IMR-90 (cell line): ENCODE data around the gene OR6B3. TPM values are rescaled to one million over a fixed set of nuclear protein-coding genes. Genes with fewer than 3 reads are reported as not detected.

ENCODE experiments used
- ATAC-seq: fragments of 200-7000 bp; cut with Tn5 transposase; 2 replicates; pipeline ENCODE4 v1.9.1; 2020; ENCODE audit warnings: low read depth, mild to moderate bottlenecking, moderate library complexity
- BruUV-seq: library from RNA; stranded (reverse); fragments of 400-500 nt; replicated peaks from 2 replicates; lab custom pipeline; 2021; lab: Mats Ljungman, UMichigan
- CTCF ChIA-PET: fragments of 300-600 bp; formaldehyde crosslinking; extraction: SDS; loops from one replicate; lab custom pipeline; 2021; ENCODE audit warnings: antibody characterized with exemption; lab: Yijun Ruan, JAX
- POLR2A ChIA-PET: fragments of 300-600 bp; sonication (Branson Sonifier 250); formaldehyde crosslinking; loops from one replicate; lab custom pipeline; 2022; ENCODE audit warnings: antibody characterized with exemption; ENCODE audit not compliant: unreplicated experiment; lab: Charles Lee
- DNase-seq: peaks from one replicate; pipeline ENCODE4 v3.0.0; 2013
- H2AFZ ChIP-seq: replicated peaks from 2 replicates; pipeline ENCODE3; 2013; ENCODE audit warnings: low read length, mild to moderate bottlenecking; ENCODE audit not compliant: poor library complexity
- H2AK5ac ChIP-seq: 2 replicates; pipeline ENCODE4 v1.6.1; 2013; ENCODE audit warnings: low read depth, low read length, inconsistent platforms
- H2AK9ac ChIP-seq: replicated peaks from 2 replicates; pipeline ENCODE3; 2013; ENCODE audit warnings: mild to moderate bottlenecking, low read depth, low read length, moderate library complexity; ENCODE audit not compliant: poor library complexity
- H2BK120ac ChIP-seq: 2 replicates; pipeline ENCODE4 v1.6.1; 2013; ENCODE audit warnings: low read depth, low read length, inconsistent platforms
- H2BK15ac ChIP-seq: 3 replicates; pipeline ENCODE4 v1.6.1; 2013; ENCODE audit warnings: low read depth, low read length, inconsistent platforms
- H2BK20ac ChIP-seq: 2 replicates; pipeline ENCODE4 v1.6.1; 2013; ENCODE audit warnings: low read depth, mild to moderate bottlenecking, inconsistent platforms, low read length, moderate library complexity
- H2BK5ac ChIP-seq: 2 replicates; pipeline ENCODE4 v1.6.1; 2013; ENCODE audit warnings: mild to moderate bottlenecking, low read depth, low read length, inconsistent platforms; ENCODE audit not compliant: poor library complexity, severe bottlenecking
- H3K14ac ChIP-seq: replicated peaks from 2 replicates; pipeline ENCODE4 v1.6.1; 2013; ENCODE audit warnings: low read depth, low read length, inconsistent platforms
- H3K18ac ChIP-seq: 2 replicates; pipeline ENCODE4 v1.6.1; 2013; ENCODE audit warnings: low read depth, low read length, control low read depth
- H3K23ac ChIP-seq: 2 replicates; pipeline ENCODE4 v1.6.1; 2013; ENCODE audit warnings: low read depth, low read length, inconsistent platforms
- H3K27ac ChIP-seq: 2 replicates; pipeline ENCODE4 v1.5.1; 2013; ENCODE audit warnings: mild to moderate bottlenecking, control low read depth, low read length; ENCODE audit not compliant: insufficient read depth
- H3K27me3 ChIP-seq: 2 replicates; pipeline ENCODE4 v1.6.1; 2013; ENCODE audit warnings: low read length; ENCODE audit not compliant: control insufficient read depth, insufficient read depth
- H3K36me3 ChIP-seq: 2 replicates; pipeline ENCODE4 v1.6.1; 2013; ENCODE audit warnings: low read length, mixed read lengths; ENCODE audit not compliant: control insufficient read depth, insufficient read depth
- H3K4ac ChIP-seq: 2 replicates; pipeline ENCODE4 v1.6.1; 2013; ENCODE audit warnings: low read depth, low read length, inconsistent platforms
- H3K4me1 ChIP-seq: 2 replicates; pipeline ENCODE4 v1.6.1; 2013; ENCODE audit warnings: low read length, mixed read lengths; ENCODE audit not compliant: control insufficient read depth, insufficient read depth
- H3K4me2 ChIP-seq: 2 replicates; pipeline ENCODE4 v1.6.1; 2013; ENCODE audit warnings: low read depth, mild to moderate bottlenecking, control low read depth, low read length, moderate library complexity
- H3K4me3 ChIP-seq: 2 replicates; pipeline ENCODE4 v1.5.1; 2013; ENCODE audit warnings: low read depth, mild to moderate bottlenecking, control low read depth, low read length, moderate library complexity; ENCODE audit not compliant: insufficient read depth
- H3K56ac ChIP-seq: 2 replicates; pipeline ENCODE4 v1.6.1; 2013; ENCODE audit warnings: low read length, inconsistent platforms; ENCODE audit not compliant: insufficient read depth; ENCODE audit errors: extremely low read depth
- H3K79me1 ChIP-seq, 2 experiments: 2 replicates each; pipeline ENCODE4 v1.6.1; 2013; ENCODE audit warnings: low read length in 2 of 2, inconsistent platforms in 1 of 2, low read depth in 1 of 2
- H3K9ac ChIP-seq: 2 replicates; pipeline ENCODE4 v1.6.1; 2013; ENCODE audit warnings: low read depth, low read length, control low read depth
- H3K9me1 ChIP-seq: 2 replicates; pipeline ENCODE4 v1.6.1; 2013; ENCODE audit warnings: low read length, inconsistent platforms; ENCODE audit not compliant: insufficient read depth
- H3K9me3 ChIP-seq: 2 replicates; pipeline ENCODE4 v1.6.1; 2013; ENCODE audit warnings: low read length; ENCODE audit not compliant: control insufficient read depth, insufficient read depth
- H4K20me1 ChIP-seq: 2 replicates; pipeline ENCODE4 v1.6.1; 2013; ENCODE audit warnings: low read length, inconsistent platforms; ENCODE audit not compliant: insufficient read depth
- H4K5ac ChIP-seq: 2 replicates; pipeline ENCODE4 v1.6.1; 2013; ENCODE audit warnings: mild to moderate bottlenecking, low read depth, low read length, control low read depth
- H4K8ac ChIP-seq, 2 experiments: 2 replicates each; pipeline ENCODE4 v1.6.1; 2013; ENCODE audit warnings: low read depth in 2 of 2, low read length in 2 of 2, control low read depth in 1 of 2, inconsistent platforms in 1 of 2
- H4K91ac ChIP-seq: 2 replicates; pipeline ENCODE4 v1.6.1; 2013; ENCODE audit warnings: low read depth, low read length, inconsistent platforms; ENCODE audit not compliant: insufficient read depth
- BHLHE40 ChIP-seq: fragments of 150-350 bp; IDR thresholded peaks from 2 replicates; pipeline ENCODE4 v1.6.1; 2016; ENCODE audit warnings: mild to moderate bottlenecking, low read depth, low read length
- CEBPB ChIP-seq: IDR thresholded peaks from 2 replicates; pipeline ENCODE4 v1.6.1; 2012; ENCODE audit warnings: low read depth, low read length, improper control_type of control experiment
- MAFK ChIP-seq: IDR thresholded peaks from 2 replicates; pipeline ENCODE4 v1.6.1; 2012; ENCODE audit warnings: low read depth, low read length, improper control_type of control experiment
- MAZ ChIP-seq: IDR thresholded peaks from 2 replicates; pipeline ENCODE4 v1.6.1; 2012; ENCODE audit warnings: low read depth, mild to moderate bottlenecking, low read length, improper control_type of control experiment, moderate library complexity, borderline replicate concordance
- NFE2L2 ChIP-seq: fragments of 150-350 bp; IDR thresholded peaks from 2 replicates; pipeline ENCODE4 v1.6.1; 2016; ENCODE audit warnings: low read depth, mild to moderate bottlenecking, low read length
- POLR2A ChIP-seq: IDR thresholded peaks from 2 replicates; pipeline ENCODE4 v1.6.1; 2012; ENCODE audit warnings: mild to moderate bottlenecking, low read depth, low read length
- RCOR1 ChIP-seq: IDR thresholded peaks from 2 replicates; pipeline ENCODE4 v1.6.1; 2012; ENCODE audit warnings: mild to moderate bottlenecking, low read length, improper control_type of control experiment; ENCODE audit not compliant: insufficient replicate concordance
- WGBS, 2 experiments: methylation state at CpG; one replicate each; pipeline versions ENCODE4 v1.1.5 to v1.1.7; 2013; ENCODE audit warnings: missing lambda C conversion rate in 2 of 2; ENCODE audit not compliant: insufficient read length in 1 of 2; ENCODE audit errors: extremely low coverage in 2 of 2; 5-methylcytosine and 5-hydroxymethylcytosine counted together
- dilution Hi-C: fragments of 300-500 bp; cut with HindIII; formaldehyde crosslinking; loops from one replicate; pipeline ENCODE4 v1.14.3; 2018; ENCODE audit warnings: low sequenced_read_pairs; ENCODE audit not compliant: unreplicated experiment
- in situ Hi-C: fragments of 300-500 bp; cut with MboI; formaldehyde crosslinking; loops from 3 replicates; pipeline ENCODE4 v1.14.3; 2019; ENCODE audit warnings: low sequenced_read_pairs, inconsistent platforms, mixed read lengths
- intact Hi-C: fragments of 100-400 bp; cut with micrococcal nuclease; formaldehyde crosslinking; loops from 2 replicates; pipeline ENCODE4 v1.10.0; 2022
- polyA plus RNA-seq, 3 experiments: library from polyadenylated mRNA; depleted of rRNA; stranded (reverse); fragments of >200 nt; gene quantifications; 2 replicates each; pipeline ENCODE4 v1.2.3, GENCODE V29; 2012; ENCODE audit warnings: low replicate concordance in 1 of 3
- total RNA-seq: library from RNA; depleted of rRNA; stranded (reverse); fragments of >200 nt; gene quantifications from 2 replicates; pipeline ENCODE4 v1.2.3, GENCODE V29; 2012

The OR6B3 gene
- total and polyA plus RNA-seq, 2 of the 4 experiments (the other 2 are of a cell fraction) = not detected

- Histone ChIP-seq H3K36me3 (peaks cover 50% of the 10 kb centered on the region), H3K9me1 (no peaks in the 10 kb centered on the region), H3K4ac (no peak overlapping the region), H3K4me2 (no peak overlapping the region), H3K23ac (no peak overlapping the region), H2BK120ac (no peak overlapping the region), H3K9ac (no peak overlapping the region), H3K4me1 (no peaks in the 10 kb centered on the region), H4K8ac (no peak overlapping the region), H3K56ac (no peak overlapping the region), H3K27ac (no peak overlapping the region), H2BK15ac (no peak overlapping the region), H3K18ac (no peak overlapping the region), H2AFZ (no peak overlapping the region), H3K14ac (no peak overlapping the region), H3K27me3 (no peaks in the 10 kb centered on the region), H2BK20ac (no peak overlapping the region), H2AK5ac (no peak overlapping the region), H4K20me1 (no peaks in the 10 kb centered on the region; the same call in none of the 2 replicates), H2AK9ac (no peak overlapping the region), H3K4me3 (no peak overlapping the region), H4K91ac (no peak overlapping the region), H3K79me1 (peaks cover 4 to 13% of the 10 kb centered on the region in 2 experiments; a peak in 3 of 4 replicates), H2BK5ac (no peak overlapping the region), H4K5ac (no peak overlapping the region), H3K9me3 (no peaks in the 10 kb centered on the region)
- in situ Hi-C loops (no loop called here), dilution Hi-C loops (no loop called here), intact Hi-C loops (no loop called here)
- ChIA-PET CTCF (interaction anchor here (1.0 kb wide), 1 partner anchor 9 kb away, joined by 3 read pairs; no protein-coding TSS in a partner anchor), POLR2A (no interaction called here)
- ATAC-seq (no peak), DNase-seq (no peak)
- TF ChIP-seq NFE2L2 (no peak), BHLHE40 (no peak), MAFK (no peak), MAZ (no peak), CEBPB (peak; percentile 41), RCOR1 (no peak), POLR2A (no peak)
- BruUV-seq = no TSS peak
- WGBS, 2 experiments = 90% methylated on average over 4 of the region's 11 CpGs; no CpG with 5 or more reads in 1 of the 2 experiments
Measured at GRCh38 chr2:240000671-240001070, 52.6 kb downstream of the OR6B3 start.
